K562 (cell line): Measurements from ENCODE around the gene GOSR1. TPM values are rescaled to one million over a fixed set of nuclear protein-coding genes. Genes with fewer than 3 reads are reported as not detected.

ENCODE experiments used
- AFF1 ChIP-seq, 2 experiments: fragments of 450-650 bp; IDR thresholded peaks; 2 replicates each; pipeline ENCODE4 v1.6.1; 2018; ENCODE audit warnings: mild to moderate bottlenecking in 2 of 2, low read depth in 1 of 2; ENCODE audit not compliant: partially characterized antibody in 2 of 2
- C11orf30 ChIP-seq: fragments of 450-650 bp; IDR thresholded peaks from 2 replicates; pipeline ENCODE4 v1.6.1; 2016; ENCODE audit warnings: low read depth, mild to moderate bottlenecking
- CXXC5 ChIP-seq: fragments of 250-450 bp; sonication (Bioruptor Pico); IDR thresholded peaks from 2 replicates; pipeline ENCODE4 v1.8.0; 2022; ENCODE audit warnings: inconsistent platforms, mild to moderate bottlenecking, moderate library complexity
- HDGF ChIP-seq: fragments of 450-650 bp; IDR thresholded peaks from 2 replicates; pipeline ENCODE4 v1.6.1; 2016
- HOMEZ ChIP-seq: fragments of 250-450 bp; sonication (Bioruptor Pico); IDR thresholded peaks from 2 replicates; pipeline ENCODE4 v1.4.0; 2020; ENCODE audit warnings: mild to moderate bottlenecking, moderate library complexity
- IRF2 ChIP-seq: sonication (generic); formaldehyde crosslinking; IDR thresholded peaks from 2 replicates; pipeline ENCODE4 v1.8.1; 2022; ENCODE audit warnings: mild to moderate bottlenecking, missing genetic modification reagents
- MTA1 ChIP-seq: fragments of 450-650 bp; IDR thresholded peaks from 2 replicates; pipeline ENCODE4 v1.6.1; 2017; ENCODE audit warnings: borderline replicate concordance
- PHF20 ChIP-seq: fragments of 450-650 bp; IDR thresholded peaks from 2 replicates; pipeline ENCODE4 v1.6.1; 2018; ENCODE audit not compliant: partially characterized antibody
- RBM39 ChIP-seq: fragments of 200-400 bp; formaldehyde crosslinking; optimal IDR thresholded peaks from 2 replicates; pipeline ENCODE3; 2018; ENCODE audit warnings: low read depth, low read length
- TAF9B ChIP-seq: fragments of 450-650 bp; IDR thresholded peaks from 2 replicates; pipeline ENCODE4 v1.6.1; 2018; ENCODE audit warnings: mild to moderate bottlenecking; ENCODE audit not compliant: partially characterized antibody
- TEAD2 ChIP-seq: fragments of 450-650 bp; IDR thresholded peaks from 2 replicates; pipeline ENCODE4 v1.6.1; 2016; ENCODE audit warnings: missing genetic modification characterization, control low read depth, missing compliant biosample characterization
- USF2 ChIP-seq: sonication (generic); formaldehyde crosslinking; IDR thresholded peaks from 2 replicates; pipeline ENCODE4 v1.5.0; 2020; ENCODE audit warnings: missing genetic modification reagents
- VEZF1 ChIP-seq: fragments of 200-800 bp; sonication (Bioruptor generic); IDR thresholded peaks from 2 replicates; pipeline ENCODE4 v1.6.1; 2017; ENCODE audit warnings: missing genetic modification characterization, missing compliant biosample characterization
- ZBTB2 ChIP-seq: fragments of 450-650 bp; IDR thresholded peaks from 2 replicates; pipeline ENCODE4 v1.6.1; 2016; ENCODE audit warnings: antibody characterized with exemption
- ZBTB33 ChIP-seq: sonication (generic); formaldehyde crosslinking; IDR thresholded peaks from 2 replicates; pipeline ENCODE4 v1.8.1; 2023; ENCODE audit warnings: mild to moderate bottlenecking, missing genetic modification reagents
- ZNF77 ChIP-seq: fragments of 250-450 bp; sonication (Bioruptor Pico); IDR thresholded peaks from 2 replicates; pipeline ENCODE4 v1.5.0; 2020
- polyA plus RNA-seq, 8 experiments: library from polyadenylated mRNA; depleted of rRNA in 4 of 8; stranded (reverse) in 5 of 8; unstranded in 3 of 8; fragments of >200 nt; fragmentation: Nextera tagmentation in 2 of 8; fragmentation: Illumina TruSeq in 1 of 8; extraction: Ambion mirVana in 2 of 8; extraction: Trizol in 1 of 8; gene quantifications; 2 replicates each; pipeline versions ENCODE4 v1.2.1 to v1.2.3, GENCODE V29; 2011 to 2014; ENCODE audit warnings: inconsistent platforms in 1 of 8, missing spikeins in 1 of 8
- total RNA-seq, 7 experiments: library from RNA; depleted of rRNA in 6 of 7; stranded (reverse); fragments of >200 nt in 6 of 7; fragmentation: Illumina TruSeq in 2 of 7; extraction: Trizol in 2 of 7; gene quantifications; 2 replicates each; pipeline versions ENCODE4 v1.2.1 to v1.2.3, GENCODE V29; 2011 to 2021; ENCODE audit warnings: low replicate concordance in 1 of 7

The GOSR1 gene
- total and polyA plus RNA-seq, 9 of the 15 experiments (the other 6 are each of a cell fraction or from before 2014, with no cell fraction given): 17.6 to 95.5 (median 33.3) TPM

- TF ChIP-seq TEAD2 (tag): no peak
- no peak; the same call in 1 of the 2 replicates for TF ChIP-seq ZBTB2
- no peak for TF ChIP-seq HOMEZ
- peak; percentile 33 to 38 for TF ChIP-seq AFF1 (IDR thresholded peaks at IDR 0.05; ENCODE audit: low read depth in 1 of 2, partially characterized antibody in 2 of 2)
- peak; percentile 62 for TF ChIP-seq CXXC5 (CRISPR knock-in tag)
- TF ChIP-seq HDGF: no peak; the same call in 1 of the 2 replicates
- no peak for TF ChIP-seq IRF2 (CRISPR knock-in tag)
- TF ChIP-seq VEZF1 (CRISPR knock-in tag): 0 out of 2 replicates have a peak, but pooled peaks have one; percentile 6
- TF ChIP-seq ZBTB33 (CRISPR knock-in tag): peak; percentile 65
- TF ChIP-seq MTA1: no peak
- TF ChIP-seq ZNF77 (CRISPR knock-in tag): no peak
- TF ChIP-seq RBM39: peak; percentile 38
- TF ChIP-seq TAF9B: peak; percentile 99
- TF ChIP-seq C11orf30: peak; percentile 96
- peak; percentile 96 for TF ChIP-seq PHF20
- no peak for TF ChIP-seq USF2 (CRISPR knock-in tag)
Observed at GRCh38 chr17:30477083-30477773, at the start of gene GOSR1 (continued).
